ENCODE results near the gene RILPL1. TPM values are rescaled to one million over a fixed set of nuclear protein-coding genes. Genes with fewer than 3 reads are reported as not detected.

The RILPL1 gene
- total RNA-seq, 1 donor from 2014 or later, result 39.5 TPM

GRCh38 chr12:123532808-123533649 is 490 bp downstream of the RILPL1 start:
- DNase-seq (ENCODE audit: low spot score), result peak; percentile 91
- Mint-ChIP-seq H3K4me3 (ENCODE audit: unreplicated experiment) (peak overlapping the region; percentile 92), H3K27me3 (ENCODE audit: low read depth) (no peaks in the 10 kb centered on the region), H3K4me1 (ENCODE audit: low read depth) (peaks cover 40% of the 10 kb centered on the region), H3K9me3 (ENCODE audit: low read depth) (no peaks in the 10 kb centered on the region), H3K36me3 (ENCODE audit: low read depth) (peaks cover 12% of the 10 kb centered on the region), H3K27ac (ENCODE audit: unreplicated experiment) (peak overlapping the region; percentile 69)
- no peak for TF ChIP-seq CTCF (IDR thresholded peaks at IDR 0.05)

- H3K9me3 Mint-ChIP-seq (ENCODE audit: low read depth), result no peaks in the 10 kb centered on the region
- no peaks in the 10 kb centered on the region for H3K27me3 Mint-ChIP-seq (ENCODE audit: low read depth)
- H3K27ac Mint-ChIP-seq (ENCODE audit: unreplicated experiment), result peak overlapping the region; percentile 69
- peak overlapping the region; percentile 92 for H3K4me3 Mint-ChIP-seq (ENCODE audit: unreplicated experiment)
- no peak for DNase-seq (ENCODE audit: low spot score)
- peaks cover 14% of the 10 kb centered on the region for H3K36me3 Mint-ChIP-seq (ENCODE audit: low read depth)
- TF ChIP-seq CTCF (IDR thresholded peaks at IDR 0.05), result no peak
- H3K4me1 Mint-ChIP-seq (ENCODE audit: low read depth), result peaks cover 40% of the 10 kb centered on the region
Observed at GRCh38 chr12:123532019-123532418, 1.5 kb downstream of the RILPL1 start.

- Mint-ChIP-seq H3K27ac (ENCODE audit: unreplicated experiment) (peak overlapping the region; percentile 36), H3K27me3 (ENCODE audit: low read depth) (no peaks in the 10 kb centered on the region), H3K4me1 (ENCODE audit: low read depth) (peaks cover 42% of the 10 kb centered on the region), H3K4me3 (ENCODE audit: unreplicated experiment) (peak overlapping the region; percentile 35), H3K36me3 (ENCODE audit: low read depth) (peaks cover 14% of the 10 kb centered on the region), H3K9me3 (ENCODE audit: low read depth) (no peaks in the 10 kb centered on the region)
- no peak for TF ChIP-seq CTCF (IDR thresholded peaks at IDR 0.05)
- no peak for DNase-seq (ENCODE audit: low spot score)
Observed at GRCh38 chr12:123531091-123531490, 2.4 kb downstream of the RILPL1 start.

- Mint-ChIP-seq H3K4me3 (ENCODE audit: unreplicated experiment) (peak overlapping the region; percentile 56), H3K27ac (ENCODE audit: unreplicated experiment) (peak overlapping the region; percentile 36), H3K27me3 (ENCODE audit: low read depth) (no peaks in the 10 kb centered on the region), H3K4me1 (ENCODE audit: low read depth) (peaks cover 42% of the 10 kb centered on the region), H3K36me3 (ENCODE audit: low read depth) (peaks cover 14% of the 10 kb centered on the region), H3K9me3 (ENCODE audit: low read depth) (no peaks in the 10 kb centered on the region)
- TF ChIP-seq CTCF (IDR thresholded peaks at IDR 0.05), result no peak
- DNase-seq (ENCODE audit: low spot score), result no peak
Observed at GRCh38 chr12:123530668-123531067, 2.9 kb downstream of the RILPL1 start.

- peaks cover 14% of the 10 kb centered on the region for H3K36me3 Mint-ChIP-seq (ENCODE audit: low read depth)
- no peaks in the 10 kb centered on the region for H3K9me3 Mint-ChIP-seq (ENCODE audit: low read depth)
- no peak for TF ChIP-seq CTCF (IDR thresholded peaks at IDR 0.05)
- no peak overlapping the region for H3K27ac Mint-ChIP-seq (ENCODE audit: unreplicated experiment)
- no peak overlapping the region for H3K4me3 Mint-ChIP-seq (ENCODE audit: unreplicated experiment)
- DNase-seq (ENCODE audit: low spot score), result no peak
- H3K27me3 Mint-ChIP-seq (ENCODE audit: low read depth), result no peaks in the 10 kb centered on the region
- H3K4me1 Mint-ChIP-seq (ENCODE audit: low read depth), result peaks cover 42% of the 10 kb centered on the region
Observed at GRCh38 chr12:123529686-123530085, 3.8 kb downstream of the RILPL1 start.
